K562 (cell line): ENCODE data around the gene TECPR1. TPM values are rescaled to one million over a fixed set of nuclear protein-coding genes. Genes with fewer than 3 reads are reported as not detected.

Experiments used
- FOXM1 ChIP-seq, 2 experiments: fragments of 450-650 bp in 1 of 2; sonication (generic) in 1 of 2; formaldehyde crosslinking in 1 of 2; IDR thresholded peaks; 2 replicates each; pipeline versions ENCODE4 v1.6.1 to v1.9.0; 2017 to 2022; ENCODE audit warnings: low read depth in 2 of 2, mild to moderate bottlenecking in 2 of 2, missing genetic modification reagents in 1 of 2, moderate library complexity in 1 of 2
- HDGF ChIP-seq: fragments of 450-650 bp; IDR thresholded peaks from 2 replicates; pipeline ENCODE4 v1.6.1; 2016
- NCOA1 ChIP-seq: fragments of 450-650 bp; IDR thresholded peaks from 2 replicates; pipeline ENCODE4 v1.6.1; 2016; ENCODE audit warnings: low read depth
- NFIX ChIP-seq: fragments of 250-450 bp; sonication (Bioruptor Pico); IDR thresholded peaks from 2 replicates; pipeline ENCODE4 v1.4.0; 2020; ENCODE audit warnings: low read depth, mild to moderate bottlenecking, moderate library complexity
- NRF1 ChIP-seq, 2 experiments: fragments of 450-650 bp; IDR thresholded peaks in 1 of 2; conservative IDR thresholded peaks in 1 of 2; 2 replicates each; pipeline ENCODE4 v1.6.1; 2014; ENCODE audit warnings: mild to moderate bottlenecking in 2 of 2
- PHF20 ChIP-seq: fragments of 450-650 bp; IDR thresholded peaks from 2 replicates; pipeline ENCODE4 v1.6.1; 2018; ENCODE audit not compliant: partially characterized antibody
- RFX7 ChIP-seq: fragments of 250-450 bp; sonication (Bioruptor Pico); IDR thresholded peaks from 2 replicates; pipeline ENCODE4 v1.5.1; 2021; ENCODE audit warnings: mild to moderate bottlenecking
- SMARCB1 ChIP-seq: IDR thresholded peaks from 2 replicates; pipeline ENCODE4 v1.6.1; 2011; ENCODE audit warnings: improper control_type of control experiment, low read depth; ENCODE audit not compliant: insufficient read length
- SMARCC2 ChIP-seq: fragments of 450-650 bp; IDR thresholded peaks from 2 replicates; pipeline ENCODE4 v1.6.1; 2017; ENCODE audit warnings: antibody characterized with exemption, moderate library complexity, mild to moderate bottlenecking, low read depth
- ZNF143 ChIP-seq: sonication (generic); formaldehyde crosslinking; IDR thresholded peaks from 2 replicates; pipeline ENCODE4 v1.9.0; 2022; ENCODE audit warnings: mild to moderate bottlenecking, missing genetic modification reagents
- ZNF146 ChIP-seq: IDR thresholded peaks from one replicate; pipeline ENCODE4 v1.6.1; 2018; ENCODE audit warnings: missing compliant biosample characterization; ENCODE audit not compliant: unreplicated experiment
- ZNF444 ChIP-seq: fragments of 250-450 bp; sonication (Bioruptor Pico); IDR thresholded peaks from 2 replicates; pipeline ENCODE4 v1.4.0; 2020; ENCODE audit warnings: mild to moderate bottlenecking, moderate library complexity
- ZNF717 ChIP-seq: fragments of 250-450 bp; sonication (Bioruptor Pico); IDR thresholded peaks from 2 replicates; pipeline ENCODE4 v1.5.0; 2021
- polyA plus RNA-seq, 8 experiments: library from polyadenylated mRNA; depleted of rRNA in 4 of 8; stranded (reverse) in 5 of 8; unstranded in 3 of 8; fragments of >200 nt; fragmentation: Nextera tagmentation in 2 of 8; fragmentation: Illumina TruSeq in 1 of 8; extraction: Ambion mirVana in 2 of 8; extraction: Trizol in 1 of 8; gene quantifications; 2 replicates each; pipeline versions ENCODE4 v1.2.1 to v1.2.3, GENCODE V29; 2011 to 2014; ENCODE audit warnings: inconsistent platforms in 1 of 8, missing spikeins in 1 of 8
- total RNA-seq, 7 experiments: library from RNA; depleted of rRNA in 6 of 7; stranded (reverse); fragments of >200 nt in 6 of 7; fragmentation: Illumina TruSeq in 2 of 7; extraction: Trizol in 2 of 7; gene quantifications; 2 replicates each; pipeline versions ENCODE4 v1.2.1 to v1.2.3, GENCODE V29; 2011 to 2021; ENCODE audit warnings: low replicate concordance in 1 of 7
- TF ChIP-seq, protein P1 (sequence below): IDR thresholded peaks from 2 replicates; pipeline ENCODE4 v1.6.1; 2016; ENCODE audit warnings: missing genetic modification characterization, missing compliant biosample characterization
- TF ChIP-seq, protein P2 (sequence below), 2 experiments: IDR thresholded peaks; 2 replicates each; pipeline ENCODE4 v1.6.1; 2011; ENCODE audit warnings: borderline replicate concordance in 1 of 2, control low read depth in 1 of 2, low read depth in 1 of 2, low read length in 1 of 2, mild to moderate bottlenecking in 1 of 2, mixed read lengths in 1 of 2, moderate library complexity in 1 of 2; ENCODE audit not compliant: insufficient read depth in 1 of 2, insufficient read length in 1 of 2, poor library complexity in 1 of 2, severe bottlenecking in 1 of 2; ENCODE audit errors: extremely low read depth in 1 of 2

Gene TECPR1
- total and polyA plus RNA-seq, 9 of the 15 experiments (the other 6 are each of a cell fraction or from before 2014, with no cell fraction given), result 0.17 to 15.0 (median 2.2) TPM

DNA sequence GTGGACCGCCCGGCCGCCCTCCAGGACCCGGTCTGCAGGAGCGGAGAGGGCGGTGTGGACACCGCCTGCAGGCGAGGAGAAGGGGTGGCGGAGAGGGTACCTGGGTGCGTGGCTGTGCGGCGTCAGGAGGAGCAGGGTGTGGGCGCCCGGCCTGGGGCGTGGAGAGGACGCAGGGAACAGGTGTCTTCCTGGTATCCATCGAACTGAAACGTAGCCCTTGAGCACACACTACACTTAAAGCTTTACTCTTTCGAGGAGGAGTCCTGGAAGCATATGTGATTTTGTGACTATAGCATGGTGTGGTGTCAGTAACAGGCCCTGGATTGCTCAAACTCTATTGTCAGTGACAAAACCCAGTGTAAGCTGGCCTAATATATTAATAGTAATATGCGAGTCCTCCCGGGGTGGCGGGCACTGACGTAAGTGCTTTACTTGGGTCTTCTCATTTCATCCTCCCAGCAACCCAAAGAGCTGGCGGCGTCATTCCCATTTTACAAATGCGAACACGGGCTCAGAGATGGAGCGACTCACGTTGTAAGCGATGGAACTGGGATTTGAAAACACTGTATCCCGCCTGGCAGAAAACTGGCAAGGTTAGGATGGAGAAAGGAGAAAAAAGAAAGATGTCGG lies 508 bp upstream of the TECPR1 start (continued):
- TF ChIP-seq SMARCC2 (no peak), RFX7 (CRISPR knock-in tag) (no peak), PHF20 (peak; percentile 78), NRF1 (conservative IDR thresholded peaks at IDR 0.05 in 1 of 2, IDR thresholded peaks at IDR 0.05 in 1 of 2) (no peak), ZNF444 (CRISPR knock-in tag) (no peak), ZNF146 (CRISPR knock-in tag) (no peak), SMARCB1 (no peak), FOXM1 (IDR thresholded peaks at IDR 0.05; ENCODE audit: low read depth) (no peak), FOXM1 (CRISPR knock-in tag; IDR thresholded peaks at IDR 0.05; ENCODE audit: low read depth) (no peak), NFIX (CRISPR knock-in tag) (no peak), ZNF717 (CRISPR knock-in tag) (no peak), ZNF143 (CRISPR knock-in tag) (no peak), HDGF (no peak), NCOA1 (no peak)
- TF ChIP-seq, protein P1, sequence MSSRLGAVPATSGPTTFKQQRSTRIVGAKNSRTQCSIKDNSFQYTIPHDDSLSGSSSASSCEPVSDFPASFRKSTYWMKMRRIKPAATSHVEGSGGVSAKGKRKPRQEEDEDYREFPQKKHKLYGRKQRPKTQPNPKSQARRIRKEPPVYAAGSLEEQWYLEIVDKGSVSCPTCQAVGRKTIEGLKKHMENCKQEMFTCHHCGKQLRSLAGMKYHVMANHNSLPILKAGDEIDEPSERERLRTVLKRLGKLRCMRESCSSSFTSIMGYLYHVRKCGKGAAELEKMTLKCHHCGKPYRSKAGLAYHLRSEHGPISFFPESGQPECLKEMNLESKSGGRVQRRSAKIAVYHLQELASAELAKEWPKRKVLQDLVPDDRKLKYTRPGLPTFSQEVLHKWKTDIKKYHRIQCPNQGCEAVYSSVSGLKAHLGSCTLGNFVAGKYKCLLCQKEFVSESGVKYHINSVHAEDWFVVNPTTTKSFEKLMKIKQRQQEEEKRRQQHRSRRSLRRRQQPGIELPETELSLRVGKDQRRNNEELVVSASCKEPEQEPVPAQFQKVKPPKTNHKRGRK (tag), result no peak
- TF ChIP-seq, protein P2, sequence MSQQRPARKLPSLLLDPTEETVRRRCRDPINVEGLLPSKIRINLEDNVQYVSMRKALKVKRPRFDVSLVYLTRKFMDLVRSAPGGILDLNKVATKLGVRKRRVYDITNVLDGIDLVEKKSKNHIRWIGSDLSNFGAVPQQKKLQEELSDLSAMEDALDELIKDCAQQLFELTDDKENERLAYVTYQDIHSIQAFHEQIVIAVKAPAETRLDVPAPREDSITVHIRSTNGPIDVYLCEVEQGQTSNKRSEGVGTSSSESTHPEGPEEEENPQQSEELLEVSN (IDR thresholded peaks at IDR 0.05; ENCODE audit: borderline replicate concordance in 1 of 2, extremely low read depth in 1 of 2, insufficient read depth in 1 of 2, insufficient read length in 1 of 2, low read depth in 1 of 2, low read length in 1 of 2, poor library complexity in 1 of 2, severe bottlenecking in 1 of 2), result peak in 1 of 2 experiments; percentile 46
